Measurements from ENCODE around the gene SPEG.

SPEG gene

GRCh38 chr2:219467736-219468075, 33.1 kb downstream of the SPEG start:
- no peak overlapping the region for H3K4me3 ChIP-seq (ENCODE audit: low read depth, low read length)
- TF ChIP-seq CTCF (IDR thresholded peaks at IDR 0.05; ENCODE audit: control insufficient read depth, extremely low read depth, insufficient read depth), result no peak
- no peak for DNase-seq (ENCODE audit: low read depth)

- no peak for TF ChIP-seq CTCF (IDR thresholded peaks at IDR 0.05; ENCODE audit: control insufficient read depth, extremely low read depth, insufficient read depth)
- H3K4me3 ChIP-seq (ENCODE audit: low read depth, low read length), result no peak overlapping the region
- no peak for DNase-seq (ENCODE audit: low read depth)
These were observed 34.0 kb downstream of the SPEG start for GRCh38 chr2:219468410-219469185.

GRCh38 chr2:219469186-219469724, 34.6 kb downstream of the SPEG start:
- no peak for DNase-seq (ENCODE audit: low read depth)

GRCh38 chr2:219470429-219470828, 35.8 kb downstream of the SPEG start:
- TF ChIP-seq CTCF (IDR thresholded peaks at IDR 0.05; ENCODE audit: control insufficient read depth, extremely low read depth, insufficient read depth), result no peak
- DNase-seq (ENCODE audit: low read depth), result no peak
- H3K4me3 ChIP-seq (ENCODE audit: low read depth, low read length), result no peak overlapping the region

More at GRCh38 chr2:219469186-219469724, 34.6 kb downstream of the SPEG start:
- TF ChIP-seq CTCF (IDR thresholded peaks at IDR 0.05; ENCODE audit: control insufficient read depth, extremely low read depth, insufficient read depth), result no peak
- H3K4me3 ChIP-seq (ENCODE audit: low read depth, low read length), result no peak overlapping the region

GRCh38 chr2:219471476-219472371, 37.1 kb downstream of the SPEG start:
- no peak for TF ChIP-seq CTCF (IDR thresholded peaks at IDR 0.05; ENCODE audit: control insufficient read depth, extremely low read depth, insufficient read depth)
- DNase-seq (ENCODE audit: low read depth), result no peak
- H3K4me3 ChIP-seq (ENCODE audit: low read depth, low read length), result no peak overlapping the region

GRCh38 chr2:219472629-219473187, 38.1 kb downstream of the SPEG start:
- DNase-seq (ENCODE audit: low read depth), result no peak
- H3K4me3 ChIP-seq (ENCODE audit: low read depth, low read length), result no peak overlapping the region
- TF ChIP-seq CTCF (IDR thresholded peaks at IDR 0.05; ENCODE audit: control insufficient read depth, extremely low read depth, insufficient read depth), result no peak

All from LNCaP clone FGC (cell line).